T-helper 2 cell treated with Interferon-gamma antibody and Interleukin-4, amounts not matched to agents 5 μg/mL and 100 μg/mL, for 36 hours (primary cell): ENCODE measurements around the gene PNMA6F.
"Not testable (repeated sequence)": the region's sequence is repeated elsewhere in the genome, so short reads cannot be mapped to it uniquely, and the experiment has no call there.

Experiments used
- DNase-seq: peaks from one replicate; pipeline ENCODE4 v3.0.0; 2021; ENCODE audit warnings: low spot score
- H3K27ac Mint-ChIP-seq: one replicate; pipeline ENCODE4 v1.8.0; 2021; ENCODE audit warnings: mild to moderate bottlenecking, mixed read lengths
- H3K27me3 Mint-ChIP-seq: one replicate; pipeline ENCODE4 v1.8.0; 2021; ENCODE audit warnings: low read depth, mixed read lengths
- H3K36me3 Mint-ChIP-seq: one replicate; pipeline ENCODE4 v1.8.0; 2021; ENCODE audit warnings: low read depth, mixed read lengths
- H3K4me1 Mint-ChIP-seq: one replicate; pipeline ENCODE4 v1.8.0; 2021; ENCODE audit warnings: low read depth, mixed read lengths
- H3K4me3 Mint-ChIP-seq: one replicate; pipeline ENCODE4 v1.8.0; 2022; ENCODE audit warnings: mild to moderate bottlenecking, moderate library complexity, mixed read lengths
- H3K9me3 Mint-ChIP-seq: one replicate; pipeline ENCODE4 v1.8.0; 2021; ENCODE audit warnings: mixed read lengths

Gene PNMA6F

DNA sequence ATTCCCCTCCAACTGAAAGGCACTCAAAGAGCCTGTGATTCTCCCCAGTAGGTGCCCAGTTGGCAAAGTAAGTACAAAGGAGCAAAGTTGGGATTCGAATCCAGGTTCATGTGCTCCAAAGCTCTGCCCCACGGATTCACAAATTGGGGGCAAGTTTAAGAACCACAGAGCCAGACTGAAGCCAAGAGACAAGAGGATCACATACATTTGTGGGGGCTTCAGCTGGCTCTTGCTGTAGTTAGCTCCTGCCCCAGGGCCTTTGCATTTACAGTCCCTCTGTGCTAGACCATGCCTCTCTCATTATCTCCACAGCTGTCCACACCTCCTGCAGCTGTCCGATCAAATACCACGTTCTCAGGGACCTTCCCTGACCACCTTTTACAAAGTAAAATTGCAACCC, 18.8 kb downstream of the PNMA6F start:
- no peak overlapping the region for H3K4me3 Mint-ChIP-seq
- H3K36me3 Mint-ChIP-seq, result no peaks in the 10 kb centered on the region
- peaks cover 6% of the 10 kb centered on the region for H3K4me1 Mint-ChIP-seq
- no peak for DNase-seq
- peaks cover 46% of the 10 kb centered on the region for H3K27me3 Mint-ChIP-seq
- no peak overlapping the region for H3K27ac Mint-ChIP-seq
- H3K9me3 Mint-ChIP-seq, result no peaks in the 10 kb centered on the region

DNA sequence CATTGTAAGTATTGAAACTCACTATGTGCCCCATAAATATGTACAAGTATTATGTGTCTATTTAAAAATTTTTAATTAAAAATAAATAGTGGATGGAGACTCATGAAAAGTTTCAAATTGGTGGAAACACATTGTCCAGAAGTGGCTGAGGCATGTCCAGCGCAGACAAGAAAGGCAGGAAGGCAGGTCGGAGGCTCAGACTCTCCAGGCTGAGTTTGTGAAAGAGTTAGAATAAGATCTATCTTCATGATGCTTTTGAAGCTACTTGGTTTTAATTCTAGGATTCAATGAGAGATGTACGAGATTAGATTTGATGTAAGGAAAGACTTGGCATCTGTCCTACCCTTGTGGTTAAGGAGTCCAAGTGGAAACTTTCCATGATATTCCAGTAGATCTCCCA, 19.8 kb downstream of the PNMA6F start:
- no peak for DNase-seq
- Mint-ChIP-seq H3K4me3 (no peak overlapping the region), H3K4me1 (peaks cover 6% of the 10 kb centered on the region), H3K9me3 (no peaks in the 10 kb centered on the region), H3K27me3 (peaks cover 53% of the 10 kb centered on the region), H3K36me3 (no peaks in the 10 kb centered on the region), H3K27ac (no peak overlapping the region)

DNA sequence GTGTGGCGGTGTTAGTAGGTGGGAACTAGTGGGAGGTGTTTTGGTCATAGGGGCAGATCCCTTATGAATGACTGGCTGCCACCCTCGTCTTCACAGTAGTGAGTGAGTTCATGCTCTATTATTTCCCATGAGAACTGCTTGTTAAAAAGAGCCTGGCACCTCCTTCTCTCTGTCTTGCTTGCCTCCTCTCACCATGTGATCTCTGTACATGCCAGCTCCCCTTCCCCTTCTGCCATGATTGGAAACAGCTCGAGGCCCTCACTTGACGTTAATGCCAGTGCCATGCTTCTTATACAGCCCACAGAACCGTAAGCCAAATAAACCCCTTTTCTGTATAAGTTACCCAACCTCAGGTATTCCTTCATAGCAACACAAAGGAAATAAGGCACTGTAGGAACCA, 21.7 kb downstream of the PNMA6F start:
- Mint-ChIP-seq H3K36me3 (no peaks in the 10 kb centered on the region), H3K9me3 (no peaks in the 10 kb centered on the region), H3K27ac (no peak overlapping the region), H3K27me3 (peaks cover 49% of the 10 kb centered on the region), H3K4me3 (no peak overlapping the region), H3K4me1 (peaks cover 6% of the 10 kb centered on the region)
- DNase-seq, result no peak

DNA sequence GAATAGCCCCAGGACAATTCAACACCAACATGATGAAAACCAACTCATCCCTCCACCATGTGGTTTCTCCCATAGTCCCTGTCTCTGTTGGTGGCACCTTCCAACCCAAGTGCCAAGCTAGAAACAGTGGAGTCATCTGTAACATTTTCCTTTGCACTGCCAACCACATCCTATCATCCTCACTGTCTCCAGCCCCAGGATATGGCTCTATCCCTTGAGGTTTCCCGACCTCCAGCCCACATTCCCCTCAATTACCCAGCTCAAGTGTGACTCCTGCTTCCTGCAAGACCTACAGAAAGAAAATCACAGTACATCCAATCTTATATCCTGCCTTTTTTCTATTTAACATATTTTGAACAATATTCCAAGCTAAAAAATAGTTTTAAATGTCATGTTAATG, 24.2 kb downstream of the PNMA6F start:
- DNase-seq, result no peak
- Mint-ChIP-seq H3K4me1 (peaks cover 11% of the 10 kb centered on the region), H3K27ac (no peak overlapping the region), H3K9me3 (peaks cover 4% of the 10 kb centered on the region), H3K36me3 (no peaks in the 10 kb centered on the region), H3K27me3 (peaks cover 28% of the 10 kb centered on the region), H3K4me3 (no peak overlapping the region)

DNA sequence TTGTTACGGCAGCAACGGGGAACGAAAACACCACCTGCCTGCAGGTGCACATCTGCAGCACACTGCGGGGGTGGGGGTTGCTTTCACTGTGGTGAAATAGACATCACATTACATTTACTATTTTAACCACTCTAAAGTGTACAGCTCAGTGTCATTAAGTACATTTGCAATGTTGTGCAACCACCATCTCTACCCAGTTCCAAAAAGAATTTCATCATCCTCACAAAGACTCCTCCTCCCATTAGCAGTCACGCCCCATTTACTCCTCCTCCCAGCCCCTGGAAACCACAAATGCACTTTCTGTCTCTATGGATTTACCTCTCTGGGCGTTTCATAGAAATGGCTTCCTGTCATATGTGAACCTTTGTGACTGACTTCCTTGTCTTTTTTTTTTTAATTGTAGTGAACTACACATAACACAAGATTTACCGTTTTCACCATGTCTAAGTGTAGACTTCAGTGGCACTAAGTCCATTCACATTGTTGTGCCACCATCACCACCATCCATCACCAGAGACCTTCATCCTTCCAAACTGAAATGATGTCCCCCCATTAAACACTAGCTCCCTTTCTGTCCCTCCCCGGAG, 28.0 kb downstream of the PNMA6F start:
- not testable (repeated sequence) for H3K36me3 Mint-ChIP-seq, DNase-seq
- peak overlapping the region; percentile 59 for H3K27ac Mint-ChIP-seq

DNA sequence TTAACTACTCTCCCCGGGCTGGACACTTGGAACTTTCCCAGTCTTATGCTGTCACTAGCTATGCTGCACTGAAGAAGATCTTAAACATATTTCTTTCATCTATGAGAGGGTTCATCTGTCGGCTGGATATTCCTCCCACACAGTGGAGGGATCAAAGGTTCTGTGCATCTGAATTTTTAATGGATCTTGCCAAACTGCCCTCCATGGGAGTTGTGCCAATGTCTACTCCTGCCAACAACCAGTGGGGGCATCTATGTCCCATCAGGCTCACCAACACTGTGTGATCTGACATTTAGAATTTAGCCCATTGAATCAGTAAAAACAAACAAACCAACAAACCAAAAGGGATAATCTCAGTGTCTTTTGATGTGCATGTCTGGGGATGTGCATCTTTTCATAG, 32.8 kb downstream of the PNMA6F start:
- not testable (repeated sequence) for H3K36me3 Mint-ChIP-seq, H3K4me1 Mint-ChIP-seq, DNase-seq, H3K27ac Mint-ChIP-seq, H3K4me3 Mint-ChIP-seq, H3K27me3 Mint-ChIP-seq, H3K9me3 Mint-ChIP-seq

More for the DNA sequence above, 28.0 kb downstream of the PNMA6F start:
- H3K9me3 Mint-ChIP-seq, result not testable (repeated sequence)
- Mint-ChIP-seq H3K4me3 (peak overlapping the region; percentile 5), H3K27me3 (peaks cover 15% of the 10 kb centered on the region), H3K4me1 (peaks cover 11% of the 10 kb centered on the region)

DNA sequence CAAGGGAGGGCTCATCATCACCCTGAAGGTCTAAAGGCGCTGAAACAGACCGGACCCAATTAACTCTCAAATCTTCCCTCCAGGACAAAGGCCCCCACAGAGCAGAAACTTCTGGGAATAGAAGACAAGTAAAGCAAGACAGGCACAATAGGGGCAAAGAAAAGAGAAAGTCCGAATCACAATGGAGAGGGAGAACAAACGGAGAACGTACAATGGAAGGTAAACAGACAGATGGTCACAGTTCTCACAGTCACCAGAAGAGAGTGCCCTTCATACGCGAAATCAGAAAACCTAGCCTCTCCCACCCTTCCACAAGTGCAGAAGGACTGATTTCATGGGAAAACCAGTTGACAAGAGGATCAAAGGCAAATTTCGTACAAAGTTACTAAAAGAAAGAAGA, 35.9 kb downstream of the PNMA6F start:
- not testable (repeated sequence) for DNase-seq, H3K27ac Mint-ChIP-seq, H3K27me3 Mint-ChIP-seq, H3K36me3 Mint-ChIP-seq, H3K9me3 Mint-ChIP-seq, H3K4me3 Mint-ChIP-seq, H3K4me1 Mint-ChIP-seq

DNA sequence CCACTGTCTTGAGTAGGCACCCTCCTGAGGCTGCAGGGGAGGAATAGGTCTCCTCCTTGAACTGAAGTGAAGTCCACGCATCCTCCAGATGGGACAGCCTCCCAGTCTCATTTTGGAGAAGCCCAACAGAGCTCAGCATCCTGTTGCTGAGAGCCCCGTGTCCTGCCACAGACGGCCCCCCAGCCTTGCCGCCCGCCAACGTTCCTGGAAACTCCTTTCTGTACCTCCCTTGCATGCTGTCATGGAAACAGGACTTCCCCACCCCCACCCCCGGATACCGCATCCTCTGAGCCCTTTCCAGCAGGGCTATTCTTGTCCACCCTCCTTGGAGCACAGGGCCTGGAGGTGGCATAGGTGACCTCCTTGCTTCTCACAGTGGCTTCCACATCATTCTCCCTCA, 37.6 kb downstream of the PNMA6F start:
- not testable (repeated sequence) for H3K4me3 Mint-ChIP-seq, H3K4me1 Mint-ChIP-seq, H3K9me3 Mint-ChIP-seq, DNase-seq, H3K27ac Mint-ChIP-seq, H3K27me3 Mint-ChIP-seq, H3K36me3 Mint-ChIP-seq

DNA sequence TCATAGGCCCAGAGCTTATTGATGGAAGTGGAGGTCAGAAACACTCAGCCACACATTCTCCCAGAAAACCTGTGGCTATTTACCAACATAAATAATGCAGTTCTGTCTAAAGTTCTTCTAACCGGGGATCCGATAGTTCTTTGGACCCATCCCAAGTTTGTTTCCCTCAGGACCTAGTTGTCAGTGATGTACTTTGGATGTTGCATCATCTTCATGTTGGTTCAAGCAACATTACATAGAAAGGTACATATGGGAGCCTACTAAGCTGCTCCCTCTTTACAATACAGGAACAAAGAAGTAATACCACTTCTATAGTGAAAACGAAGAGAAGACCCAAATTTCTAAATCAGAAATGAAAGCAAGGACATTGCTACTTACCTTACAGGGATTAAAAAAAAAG, 39.8 kb downstream of the PNMA6F start:
- not testable (repeated sequence) for H3K36me3 Mint-ChIP-seq, H3K4me3 Mint-ChIP-seq, H3K4me1 Mint-ChIP-seq, H3K27me3 Mint-ChIP-seq, DNase-seq, H3K27ac Mint-ChIP-seq, H3K9me3 Mint-ChIP-seq

DNA sequence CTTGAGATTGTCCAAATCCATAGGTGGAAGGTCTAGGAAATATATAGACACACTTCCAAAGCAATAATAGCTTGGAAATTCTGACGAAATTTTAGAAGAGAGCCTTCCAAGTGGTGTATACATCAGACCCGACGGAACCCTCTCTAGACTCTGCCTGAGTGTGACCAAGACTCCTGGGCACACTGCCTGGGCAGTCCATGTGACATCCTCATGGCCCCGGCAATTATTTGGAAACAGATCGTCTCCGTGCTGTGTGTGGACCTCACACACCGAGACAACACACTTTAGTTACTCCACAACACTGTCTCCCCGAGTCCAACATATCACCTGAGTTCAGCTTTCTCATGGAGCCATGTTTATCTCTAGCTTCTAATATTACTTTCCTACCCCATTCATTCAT, 42.3 kb downstream of the PNMA6F start:
- not testable (repeated sequence) for DNase-seq, H3K27ac Mint-ChIP-seq, H3K36me3 Mint-ChIP-seq, H3K4me3 Mint-ChIP-seq, H3K9me3 Mint-ChIP-seq, H3K4me1 Mint-ChIP-seq, H3K27me3 Mint-ChIP-seq

DNA sequence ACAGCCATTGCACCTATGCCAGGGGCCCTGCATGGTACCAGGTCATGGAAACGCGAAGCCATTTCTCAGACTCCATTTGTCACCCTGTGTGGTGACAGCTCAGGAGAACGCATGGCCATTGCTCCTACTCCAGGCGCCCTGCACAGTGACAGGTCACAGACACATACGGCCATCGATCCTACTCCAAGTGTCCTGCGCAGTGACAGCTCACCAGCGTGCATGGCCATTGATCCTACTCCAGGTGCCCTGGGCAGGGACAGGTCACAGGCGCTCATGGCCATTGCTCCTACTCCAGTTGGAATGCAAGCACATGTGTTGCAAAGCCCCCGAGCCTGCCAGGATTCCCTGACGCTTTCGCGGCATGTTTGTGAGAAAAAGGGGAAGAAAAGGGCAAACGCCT, 45.5 kb downstream of the PNMA6F start:
- not testable (repeated sequence) for H3K4me1 Mint-ChIP-seq, H3K36me3 Mint-ChIP-seq, DNase-seq, H3K27me3 Mint-ChIP-seq, H3K4me3 Mint-ChIP-seq, H3K27ac Mint-ChIP-seq, H3K9me3 Mint-ChIP-seq

DNA sequence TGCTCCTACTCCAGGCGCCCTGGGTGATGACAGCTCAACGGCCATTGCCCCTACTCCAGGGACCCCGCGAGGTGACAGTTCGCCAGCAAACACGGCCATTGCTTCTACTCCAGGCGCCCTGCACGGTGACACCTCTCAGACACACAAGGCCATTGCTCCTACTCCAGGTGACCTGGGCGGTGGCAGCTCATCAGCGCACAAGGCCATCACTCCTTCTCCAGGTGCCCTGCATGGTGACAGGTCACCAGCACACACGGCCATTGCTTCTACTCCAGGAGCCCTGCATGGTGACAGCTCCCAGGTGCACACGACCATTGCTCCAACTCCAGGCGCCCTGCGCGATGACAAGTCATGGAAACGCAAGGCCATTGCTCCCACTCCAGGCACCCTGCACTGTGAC, 46.1 kb downstream of the PNMA6F start:
- H3K9me3 Mint-ChIP-seq, H3K27me3 Mint-ChIP-seq, H3K4me3 Mint-ChIP-seq, H3K4me1 Mint-ChIP-seq, DNase-seq, H3K36me3 Mint-ChIP-seq, H3K27ac Mint-ChIP-seq: not testable (repeated sequence)

DNA sequence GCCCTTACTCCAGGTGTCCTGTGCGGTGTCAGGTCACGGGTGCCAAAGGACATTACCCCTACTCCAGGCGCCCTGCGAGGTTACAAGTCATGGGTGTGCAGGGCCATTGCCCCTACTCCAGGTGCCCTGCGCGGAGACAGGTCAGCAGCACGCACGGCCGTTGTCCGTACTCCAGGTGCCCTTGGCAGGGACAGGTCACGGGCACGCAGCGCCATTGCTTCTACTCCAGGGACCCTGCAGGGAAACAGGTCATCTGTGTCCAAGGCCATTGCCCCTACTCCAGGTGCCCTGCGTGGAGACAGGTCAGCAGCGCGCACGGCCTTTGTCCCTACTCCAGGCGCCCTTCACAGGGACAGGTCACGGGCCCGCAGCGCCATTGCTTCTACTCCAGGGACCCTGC, 49.0 kb downstream of the PNMA6F start:
- H3K27me3 Mint-ChIP-seq, H3K9me3 Mint-ChIP-seq, H3K36me3 Mint-ChIP-seq, H3K4me3 Mint-ChIP-seq, H3K4me1 Mint-ChIP-seq, H3K27ac Mint-ChIP-seq, DNase-seq: not testable (repeated sequence)

DNA sequence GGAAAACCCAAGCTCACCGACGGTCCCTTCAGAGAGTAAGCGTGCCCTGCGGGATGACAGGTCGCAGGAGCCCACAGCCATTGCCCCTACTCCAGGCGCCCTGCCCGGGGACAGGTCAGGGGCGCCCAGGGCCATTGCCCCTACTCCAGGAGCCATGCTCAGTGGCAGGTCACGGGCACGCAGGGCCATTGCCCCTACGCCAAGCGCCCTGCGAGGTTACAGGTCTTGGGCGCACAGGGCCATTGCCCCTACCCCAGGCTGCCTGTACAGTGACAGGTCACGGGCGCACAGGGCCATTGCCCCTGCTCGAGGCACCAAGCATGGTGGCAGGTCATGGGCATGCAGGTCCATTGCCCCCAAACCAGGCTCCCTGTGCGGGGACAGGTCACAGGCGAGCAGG, 49.5 kb downstream of the PNMA6F start:
- not testable (repeated sequence) for DNase-seq, H3K4me3 Mint-ChIP-seq, H3K36me3 Mint-ChIP-seq, H3K27ac Mint-ChIP-seq, H3K9me3 Mint-ChIP-seq, H3K4me1 Mint-ChIP-seq, H3K27me3 Mint-ChIP-seq
